ENCODE data around the gene SETBP1.

Gene SETBP1

GRCh38 chr18:44679056-44679913 is 1.4 kb upstream of the SETBP1 start:
- DNase-seq (ENCODE audit: extremely low read depth in 1 of 2, low read depth in 1 of 2): peak; percentile 58 to 64

GRCh38 chr18:44679914-44680272 is 795 bp upstream of the SETBP1 start:
- no peak for DNase-seq (ENCODE audit: extremely low read depth in 1 of 2, low read depth in 1 of 2)

GRCh38 chr18:44681076-44681970 is 635 bp downstream of the SETBP1 start:
- DNase-seq (ENCODE audit: extremely low read depth in 1 of 2, low read depth in 1 of 2): no peak

GRCh38 chr18:44682201-44682870 is 1.6 kb downstream of the SETBP1 start:
- no peak for DNase-seq (ENCODE audit: extremely low read depth in 1 of 2, low read depth in 1 of 2)

GRCh38 chr18:44682871-44683221 is 2.2 kb downstream of the SETBP1 start:
- no peak for DNase-seq (ENCODE audit: extremely low read depth in 1 of 2, low read depth in 1 of 2)

GRCh38 chr18:44683556-44683955 is 2.9 kb downstream of the SETBP1 start:
- no peak for DNase-seq (ENCODE audit: extremely low read depth in 1 of 2, low read depth in 1 of 2)

- DNase-seq (ENCODE audit: extremely low read depth in 1 of 2, low read depth in 1 of 2): no peak
Measured at GRCh38 chr18:44685296-44685695, 4.6 kb downstream of the SETBP1 start.

GRCh38 chr18:44686156-44686555 is 5.5 kb downstream of the SETBP1 start:
- DNase-seq (ENCODE audit: extremely low read depth in 1 of 2, low read depth in 1 of 2): no peak

- DNase-seq (ENCODE audit: extremely low read depth in 1 of 2, low read depth in 1 of 2): no peak
Measured at GRCh38 chr18:44687421-44687820, 6.7 kb downstream of the SETBP1 start.

GRCh38 chr18:44689736-44690135 is 9.0 kb downstream of the SETBP1 start:
- no peak for DNase-seq (ENCODE audit: extremely low read depth in 1 of 2, low read depth in 1 of 2)

- DNase-seq (ENCODE audit: extremely low read depth in 1 of 2, low read depth in 1 of 2): no peak
Measured at GRCh38 chr18:44691148-44691925, 10.6 kb downstream of the SETBP1 start.

GRCh38 chr18:44693030-44693784 is 12.5 kb downstream of the SETBP1 start:
- no peak for DNase-seq (ENCODE audit: extremely low read depth in 1 of 2, low read depth in 1 of 2)

GRCh38 chr18:44695503-44695902 is 14.8 kb downstream of the SETBP1 start:
- no peak for DNase-seq (ENCODE audit: extremely low read depth in 1 of 2, low read depth in 1 of 2)

GRCh38 chr18:44696892-44697291 is 16.2 kb downstream of the SETBP1 start:
- DNase-seq (ENCODE audit: extremely low read depth in 1 of 2, low read depth in 1 of 2): no peak

GRCh38 chr18:44697315-44697714 is 16.6 kb downstream of the SETBP1 start:
- no peak for DNase-seq (ENCODE audit: extremely low read depth in 1 of 2, low read depth in 1 of 2)

GRCh38 chr18:44698518-44698917 is 17.8 kb downstream of the SETBP1 start:
- DNase-seq (ENCODE audit: extremely low read depth in 1 of 2, low read depth in 1 of 2): no peak

GRCh38 chr18:44699572-44700261 is 19.0 kb downstream of the SETBP1 start:
- no peak for DNase-seq (ENCODE audit: extremely low read depth in 1 of 2, low read depth in 1 of 2)

- no peak for DNase-seq (ENCODE audit: extremely low read depth in 1 of 2, low read depth in 1 of 2)
Measured at GRCh38 chr18:44700652-44701051, 20.0 kb downstream of the SETBP1 start.

- no peak for DNase-seq (ENCODE audit: extremely low read depth in 1 of 2, low read depth in 1 of 2)
Measured at GRCh38 chr18:44701227-44701626, 20.5 kb downstream of the SETBP1 start.

Measured in stimulated activated CD8-positive, alpha-beta memory T cell treated with anti-CD3 and anti-CD28 coated beads, Interleukin-7, amount 100 ng/mL, for 48 hours (primary cell).